ENCODE data around the gene PERM1. TPM values are rescaled to one million over a fixed set of nuclear protein-coding genes. Genes with fewer than 3 reads are reported as not detected.

The PERM1 gene
- total RNA-seq, 1 donor: not detected

GRCh38 chr1:932776-933602 lies 48.9 kb downstream of the PERM1 start:
- no peak overlapping the region for H3K4me3 ChIP-seq (ENCODE audit: low read depth, low read length)
- no peak for DNase-seq (ENCODE audit: low read depth)
- no peak for TF ChIP-seq CTCF (IDR thresholded peaks at IDR 0.05; ENCODE audit: insufficient read depth, low read length)

GRCh38 chr1:932173-932510 lies 49.8 kb downstream of the PERM1 start:
- no peak for DNase-seq (ENCODE audit: low read depth)
- no peak for TF ChIP-seq CTCF (IDR thresholded peaks at IDR 0.05; ENCODE audit: insufficient read depth, low read length)
- no peak overlapping the region for H3K4me3 ChIP-seq (ENCODE audit: low read depth, low read length)

- no peak overlapping the region for H3K4me3 ChIP-seq (ENCODE audit: low read depth, low read length)
- no peak for TF ChIP-seq CTCF (IDR thresholded peaks at IDR 0.05; ENCODE audit: insufficient read depth, low read length)
These were observed 50.3 kb downstream of the PERM1 start for GRCh38 chr1:931380-932172.

DNA sequence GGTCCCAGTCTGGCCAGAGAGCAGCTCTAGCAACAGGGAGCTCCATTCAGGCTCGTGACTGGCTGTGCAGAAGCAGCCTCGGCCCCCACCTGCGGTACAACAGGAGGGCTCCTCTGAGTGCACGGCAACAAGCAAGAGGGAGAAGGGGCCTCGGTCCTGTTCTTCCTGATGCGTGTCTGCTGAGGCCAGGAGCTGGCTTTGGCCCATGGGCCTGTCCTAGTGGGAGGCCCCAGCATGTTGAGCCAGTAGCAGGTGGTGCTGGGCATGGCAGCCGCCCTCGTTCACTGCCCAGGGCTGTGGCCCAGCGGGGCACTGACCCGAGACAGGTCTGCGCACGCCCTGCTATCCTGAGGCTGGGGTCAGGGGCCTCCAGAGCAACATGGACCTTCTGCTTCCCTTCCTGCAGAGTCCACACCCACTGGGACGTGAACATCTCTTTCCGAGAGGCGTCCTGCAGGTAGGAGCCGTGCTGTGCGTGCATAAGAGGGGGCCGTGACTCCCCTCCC lies 51.2 kb downstream of the PERM1 start:
- TF ChIP-seq CTCF (IDR thresholded peaks at IDR 0.05; ENCODE audit: insufficient read depth, low read length): no peak
- no peak overlapping the region for H3K4me3 ChIP-seq (ENCODE audit: low read depth, low read length)
- DNase-seq (ENCODE audit: low read depth): no peak

More at GRCh38 chr1:931380-932172, 50.3 kb downstream of the PERM1 start:
- no peak for DNase-seq (ENCODE audit: low read depth)

DNA sequence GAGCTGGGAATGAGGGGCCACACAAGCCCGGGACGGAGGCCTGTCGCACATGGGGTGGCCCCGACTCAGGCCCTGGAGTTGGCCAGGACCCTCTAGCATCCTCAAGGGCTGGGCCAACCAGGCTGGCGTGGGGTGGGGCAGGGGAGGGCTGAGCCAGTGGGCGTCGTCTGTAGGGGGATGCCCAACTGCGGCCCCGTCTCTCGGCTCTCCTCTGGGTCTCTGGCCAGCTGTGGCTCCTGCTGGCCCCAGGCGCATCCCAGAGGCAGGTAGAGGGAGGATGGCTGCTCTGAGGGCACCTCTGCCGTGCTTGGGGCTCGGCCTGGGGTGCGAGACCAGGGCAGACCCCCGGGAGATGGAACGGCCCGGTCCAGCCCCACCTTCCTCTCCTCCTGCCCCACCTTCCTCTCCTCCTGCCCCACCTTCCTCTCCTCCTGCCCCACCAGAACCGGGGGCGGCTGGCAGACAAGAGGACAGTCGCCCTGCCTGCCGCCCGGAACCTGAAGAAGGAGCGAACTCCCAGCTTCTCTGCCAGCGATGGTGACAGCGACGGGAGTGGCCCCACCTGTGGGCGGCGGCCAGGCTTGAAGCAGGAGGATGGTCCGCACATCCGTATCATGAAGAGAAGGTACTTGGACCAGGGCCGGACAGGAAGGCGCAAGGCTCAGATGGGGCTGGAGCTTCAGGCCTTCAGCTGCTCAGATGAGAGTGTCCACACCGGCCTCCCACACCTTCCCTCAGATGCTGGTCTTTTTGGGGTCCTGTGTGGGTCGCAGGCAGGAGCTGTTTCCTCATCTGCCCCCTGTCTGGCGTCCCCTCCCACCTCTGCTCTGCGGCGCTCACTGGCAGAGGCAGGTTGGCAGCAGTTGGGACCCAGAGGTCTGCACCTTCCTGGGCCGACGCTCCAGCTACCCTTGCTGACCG lies 51.9 kb downstream of the PERM1 start:
- no peak for DNase-seq (ENCODE audit: low read depth)
- TF ChIP-seq CTCF (IDR thresholded peaks at IDR 0.05; ENCODE audit: insufficient read depth, low read length): no peak

More for the DNA sequence above, 51.9 kb downstream of the PERM1 start:
- H3K4me3 ChIP-seq (ENCODE audit: low read depth, low read length): no peak overlapping the region
